ENCODE measurements around the gene TBC1D25.

The TBC1D25 gene, protein sequence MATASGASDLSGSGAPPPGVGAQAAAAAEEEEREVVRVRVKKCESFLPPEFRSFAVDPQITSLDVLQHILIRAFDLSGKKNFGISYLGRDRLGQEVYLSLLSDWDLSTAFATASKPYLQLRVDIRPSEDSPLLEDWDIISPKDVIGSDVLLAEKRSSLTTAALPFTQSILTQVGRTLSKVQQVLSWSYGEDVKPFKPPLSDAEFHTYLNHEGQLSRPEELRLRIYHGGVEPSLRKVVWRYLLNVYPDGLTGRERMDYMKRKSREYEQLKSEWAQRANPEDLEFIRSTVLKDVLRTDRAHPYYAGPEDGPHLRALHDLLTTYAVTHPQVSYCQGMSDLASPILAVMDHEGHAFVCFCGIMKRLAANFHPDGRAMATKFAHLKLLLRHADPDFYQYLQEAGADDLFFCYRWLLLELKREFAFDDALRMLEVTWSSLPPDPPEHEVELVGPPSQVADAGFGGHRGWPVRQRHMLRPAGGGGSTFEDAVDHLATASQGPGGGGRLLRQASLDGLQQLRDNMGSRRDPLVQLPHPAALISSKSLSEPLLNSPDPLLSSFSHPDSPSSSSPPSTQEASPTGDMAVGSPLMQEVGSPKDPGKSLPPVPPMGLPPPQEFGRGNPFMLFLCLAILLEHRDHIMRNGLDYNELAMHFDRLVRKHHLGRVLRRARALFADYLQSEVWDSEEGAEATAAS

DNA sequence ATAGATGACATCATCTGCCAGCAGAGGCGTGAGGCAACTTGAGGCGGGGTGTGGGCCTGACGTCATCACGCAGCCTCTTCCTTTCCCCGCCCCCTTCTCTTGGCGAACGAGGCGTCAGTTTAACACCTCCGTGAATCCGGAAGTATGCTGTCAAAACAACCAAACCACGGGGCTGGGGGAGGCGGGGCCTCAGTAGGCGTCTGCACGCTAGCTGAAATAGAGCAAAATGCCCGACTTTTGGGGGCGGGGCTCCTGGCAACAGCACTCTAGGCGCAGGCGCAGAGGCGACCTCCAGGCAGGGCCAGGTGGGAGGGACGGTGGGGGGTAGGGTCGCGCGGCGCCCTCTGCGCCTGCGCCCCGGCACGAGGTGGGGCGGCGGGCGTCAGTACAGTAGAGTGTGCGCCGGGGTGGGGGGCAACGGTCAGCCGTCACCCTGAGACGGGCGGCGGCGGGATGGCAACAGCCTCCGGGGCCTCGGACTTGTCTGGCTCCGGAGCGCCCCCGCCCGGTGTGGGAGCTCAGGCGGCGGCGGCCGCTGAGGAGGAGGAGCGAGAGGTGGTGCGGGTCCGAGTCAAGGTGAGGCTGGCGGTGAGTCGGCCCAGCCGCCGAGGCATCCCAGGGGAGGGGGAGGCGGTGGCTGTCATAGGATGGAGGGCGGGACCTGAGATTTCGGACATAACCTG is at the start of gene TBC1D25:
Gene TBC1D25, plus strand, starts transcription at position 370 of the 683 bp plus-strand sequence. Its CDS starts 84 bp downstream, at position 454.
- peak; percentile 88 to 98 (median 96) for DNase-seq

DNA sequence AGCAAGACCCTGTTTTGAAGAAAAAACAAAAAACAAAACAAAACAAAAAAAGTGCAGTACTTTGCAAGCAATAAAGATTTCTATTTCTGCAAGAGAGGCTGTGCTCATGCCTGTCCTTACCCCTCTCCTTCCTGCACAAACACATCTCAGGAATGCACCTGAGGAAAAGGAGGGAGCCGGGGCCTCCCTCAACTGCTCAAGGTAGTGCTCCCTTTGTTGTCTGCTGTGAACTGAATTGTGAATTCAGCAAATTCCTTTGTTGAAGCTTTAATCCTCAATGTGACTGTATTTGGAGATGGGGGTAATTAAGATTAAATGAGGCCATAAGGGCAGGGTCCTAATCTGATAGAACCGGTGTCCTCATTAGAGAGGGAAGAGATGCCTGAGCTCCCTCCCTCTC is 49.6 kb upstream of the TBC1D25 start:
- no peak for DNase-seq

DNA sequence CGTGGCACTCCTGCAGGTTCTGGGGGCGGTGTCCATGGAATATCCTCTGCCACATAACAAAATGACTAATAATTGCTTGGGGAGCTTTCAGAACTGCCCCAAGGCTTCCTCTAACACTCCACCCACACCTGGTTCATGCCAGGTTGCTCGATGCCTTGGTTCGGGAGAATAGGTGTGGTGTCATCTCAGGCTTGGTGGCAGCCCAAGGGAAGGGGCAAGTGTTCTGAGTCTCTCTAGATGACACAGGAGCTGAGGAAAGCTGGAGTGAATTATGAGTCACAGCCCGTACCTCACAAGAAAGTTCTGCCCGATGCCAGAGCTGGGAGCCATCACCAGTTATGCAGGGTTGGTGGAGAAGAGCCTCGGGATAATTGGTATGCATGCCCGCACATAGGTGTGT is 48.9 kb upstream of the TBC1D25 start:
- no peak for DNase-seq

DNA sequence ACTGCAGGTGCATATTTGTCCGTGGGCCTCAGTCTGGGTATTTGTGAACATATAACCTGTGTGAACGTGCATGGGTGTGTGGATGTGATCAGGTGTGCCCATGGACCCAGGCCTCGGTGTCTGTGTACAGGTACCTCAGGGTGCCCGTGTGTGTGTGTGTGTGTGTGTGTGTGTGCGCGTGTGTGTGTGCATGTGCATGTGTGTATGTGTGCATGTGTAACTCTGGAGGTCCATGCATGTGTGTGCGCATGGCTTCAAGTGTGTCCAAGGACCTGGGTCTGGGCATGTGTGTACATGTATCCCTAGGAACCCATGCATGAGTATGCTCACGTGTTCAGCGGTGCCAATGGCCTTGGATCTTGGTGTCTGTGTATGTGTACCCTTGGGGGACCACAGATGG is 47.7 kb upstream of the TBC1D25 start:
- no peak for DNase-seq

DNA sequence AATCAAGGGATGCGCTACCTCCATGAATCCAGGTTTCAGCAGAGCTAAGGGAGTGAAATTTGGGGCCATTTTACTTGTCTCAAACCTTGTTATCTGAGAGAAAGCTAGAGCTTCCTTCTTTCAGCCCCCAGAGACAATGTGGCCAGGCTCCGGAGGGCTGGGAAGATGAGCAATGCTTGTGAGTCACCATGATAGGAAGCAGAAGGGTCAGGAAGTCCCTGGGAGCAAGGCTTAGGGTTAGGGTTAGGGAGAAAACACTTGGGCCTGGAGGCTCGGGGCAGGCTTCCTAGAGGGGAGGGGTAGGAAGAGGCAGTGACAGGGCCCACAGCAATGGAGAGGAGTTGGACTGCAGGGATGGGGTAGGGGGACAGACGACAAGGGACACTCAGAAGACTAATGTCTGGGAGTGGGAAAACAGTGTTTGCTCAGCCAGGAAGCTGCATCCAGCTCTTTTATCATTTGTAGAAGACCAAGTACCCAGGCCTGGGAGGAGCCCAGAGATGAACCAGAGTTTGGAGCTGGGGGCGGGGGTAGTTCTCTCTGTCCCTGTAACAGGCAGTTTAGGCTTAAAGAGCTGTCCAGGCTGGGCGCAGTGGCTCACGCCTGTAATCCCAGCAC is 47.1 kb upstream of the TBC1D25 start:
- DNase-seq = no peak

DNA sequence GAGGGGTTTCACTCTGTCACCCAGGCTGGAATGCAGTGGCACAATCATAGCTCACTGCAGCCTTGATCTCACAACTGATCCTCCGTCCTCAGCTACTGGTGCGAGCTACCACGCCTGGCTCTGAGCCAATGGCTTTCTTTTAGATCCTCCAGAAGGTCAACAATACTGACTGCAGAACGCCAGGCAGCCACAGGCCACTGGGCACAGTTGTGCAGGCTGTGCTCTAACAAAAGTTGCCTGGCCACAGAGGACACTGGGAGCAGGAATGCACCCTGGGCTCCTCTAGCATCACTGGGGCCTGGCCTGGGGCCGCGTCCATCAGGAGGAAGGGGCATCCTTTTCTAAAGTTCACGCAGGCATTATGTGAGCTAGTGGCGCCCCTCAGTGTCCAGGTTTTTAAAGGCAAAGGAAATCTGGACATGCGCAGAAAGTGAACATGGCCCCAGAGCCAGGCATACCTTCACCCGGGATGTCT is 45.6 kb upstream of the TBC1D25 start:
- DNase-seq = no peak

DNA sequence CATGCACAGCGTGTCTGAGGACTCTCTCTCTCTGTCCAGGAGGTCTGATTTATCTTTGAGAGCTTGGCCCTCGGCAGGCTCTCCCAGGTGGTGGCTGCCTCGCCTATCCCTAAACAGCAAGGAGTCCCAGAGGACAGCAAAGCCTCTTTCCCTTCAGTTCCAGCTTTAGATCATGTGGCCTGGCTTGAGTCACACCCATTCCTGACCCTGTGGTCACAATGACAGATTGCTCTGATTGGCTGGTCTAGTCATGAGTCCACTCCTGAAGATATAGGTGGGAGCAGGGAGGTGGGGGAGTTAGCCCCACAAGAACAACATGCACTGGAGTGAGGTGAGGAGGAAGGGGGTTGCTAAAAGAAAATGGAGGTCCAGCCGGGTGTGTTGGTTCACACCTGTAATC is 42.9 kb upstream of the TBC1D25 start:
- DNase-seq = no peak

DNA sequence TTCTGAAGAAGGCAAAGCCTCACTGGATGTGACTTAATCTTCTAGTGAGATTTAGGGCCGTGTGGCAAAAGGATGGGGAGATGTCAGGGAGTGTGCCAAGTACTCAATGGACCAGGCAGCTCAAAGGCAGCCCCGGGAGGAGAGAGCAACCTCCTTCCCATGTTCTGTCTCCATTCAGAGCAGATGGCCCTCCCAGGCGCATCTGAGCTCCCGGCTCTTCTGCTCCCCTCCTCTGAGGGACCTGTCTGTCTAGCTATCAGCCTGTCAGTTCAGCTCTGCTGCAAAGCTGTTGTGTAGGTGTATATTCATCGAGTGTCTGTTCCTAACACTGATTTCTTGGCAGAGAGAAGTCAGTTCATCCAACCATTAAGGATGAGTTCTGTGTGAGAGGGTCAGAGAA is 41.6 kb upstream of the TBC1D25 start:
- DNase-seq = no peak

DNA sequence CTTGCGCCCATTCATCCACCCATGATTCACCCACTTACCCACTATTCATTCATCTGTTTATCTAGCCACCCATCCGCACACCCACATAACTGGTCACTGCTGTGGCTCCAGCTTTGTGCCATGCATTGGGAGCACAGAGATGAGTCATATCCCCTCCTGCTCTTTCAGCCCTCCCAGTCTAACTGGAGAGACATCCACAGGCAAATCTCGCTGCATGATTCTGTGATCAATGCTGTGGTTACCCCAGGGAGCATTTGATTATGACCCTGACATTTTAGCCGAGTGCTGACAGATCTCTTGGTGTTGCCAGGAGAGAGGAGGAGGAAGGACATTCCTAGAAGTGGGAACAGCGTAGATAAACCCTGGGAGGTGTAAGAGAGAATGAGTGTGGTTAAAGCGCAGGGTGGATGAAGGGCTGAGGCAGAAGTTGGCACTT is 41.1 kb upstream of the TBC1D25 start:
- no peak for DNase-seq

DNA sequence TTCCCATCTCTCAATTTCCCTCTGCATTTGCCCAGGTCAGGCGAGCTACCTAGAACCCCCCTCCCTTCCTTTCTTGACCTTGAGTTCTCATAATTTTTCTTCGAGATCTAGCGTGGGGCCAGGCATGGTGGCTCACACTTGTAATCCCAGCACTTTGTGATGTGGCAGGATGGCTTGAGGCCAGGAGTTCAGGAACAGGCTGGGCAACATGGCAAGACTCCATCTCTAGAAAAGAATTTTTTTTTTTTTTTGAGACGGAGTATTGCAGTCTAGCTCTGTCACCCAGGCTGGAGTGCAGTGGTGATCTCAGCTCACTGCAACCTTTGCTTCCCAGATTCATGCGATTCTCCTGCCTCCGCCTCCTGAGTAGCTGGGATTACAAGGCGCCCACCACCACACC is 35.3 kb upstream of the TBC1D25 start:
- no peak for DNase-seq

DNA sequence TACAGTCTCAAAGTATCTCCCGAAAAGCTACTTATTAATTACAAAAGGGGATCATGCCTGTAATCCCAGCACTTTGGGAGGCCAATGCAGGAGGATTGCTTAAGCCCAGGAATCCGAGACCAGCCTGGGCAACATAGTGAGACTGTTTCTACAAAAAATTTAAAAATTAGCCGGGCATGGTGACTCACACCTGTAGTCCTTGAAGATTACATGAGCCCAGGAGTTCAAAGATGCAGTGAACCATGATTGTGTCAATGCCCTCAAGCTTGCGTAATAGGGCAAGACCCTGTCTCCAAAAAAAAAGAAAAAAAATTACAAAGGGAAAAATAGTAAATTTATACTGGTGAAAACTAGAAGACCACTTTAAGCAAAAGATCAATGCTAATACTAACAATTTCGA is 34.0 kb upstream of the TBC1D25 start:
- DNase-seq = no peak

DNA sequence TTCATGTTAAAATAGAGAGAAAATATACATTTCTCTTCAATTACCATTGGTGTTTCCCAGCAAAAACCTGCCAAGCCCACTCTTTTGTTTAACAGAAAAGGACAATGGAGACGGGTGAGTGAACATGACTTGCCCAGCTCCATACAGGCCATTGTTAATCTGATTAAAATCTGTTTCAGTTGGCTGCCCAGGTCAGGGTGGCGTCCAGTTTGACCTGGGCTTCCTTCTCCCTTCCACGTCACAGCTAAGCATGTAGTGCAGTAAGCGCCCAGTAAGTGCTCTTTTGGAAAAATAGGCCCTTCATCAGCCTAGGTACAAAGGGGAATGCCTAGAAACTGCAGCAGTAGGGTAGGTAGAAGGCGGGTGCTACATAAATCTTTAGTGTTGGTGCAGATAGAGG is 32.3 kb upstream of the TBC1D25 start:
- no peak for DNase-seq

DNA sequence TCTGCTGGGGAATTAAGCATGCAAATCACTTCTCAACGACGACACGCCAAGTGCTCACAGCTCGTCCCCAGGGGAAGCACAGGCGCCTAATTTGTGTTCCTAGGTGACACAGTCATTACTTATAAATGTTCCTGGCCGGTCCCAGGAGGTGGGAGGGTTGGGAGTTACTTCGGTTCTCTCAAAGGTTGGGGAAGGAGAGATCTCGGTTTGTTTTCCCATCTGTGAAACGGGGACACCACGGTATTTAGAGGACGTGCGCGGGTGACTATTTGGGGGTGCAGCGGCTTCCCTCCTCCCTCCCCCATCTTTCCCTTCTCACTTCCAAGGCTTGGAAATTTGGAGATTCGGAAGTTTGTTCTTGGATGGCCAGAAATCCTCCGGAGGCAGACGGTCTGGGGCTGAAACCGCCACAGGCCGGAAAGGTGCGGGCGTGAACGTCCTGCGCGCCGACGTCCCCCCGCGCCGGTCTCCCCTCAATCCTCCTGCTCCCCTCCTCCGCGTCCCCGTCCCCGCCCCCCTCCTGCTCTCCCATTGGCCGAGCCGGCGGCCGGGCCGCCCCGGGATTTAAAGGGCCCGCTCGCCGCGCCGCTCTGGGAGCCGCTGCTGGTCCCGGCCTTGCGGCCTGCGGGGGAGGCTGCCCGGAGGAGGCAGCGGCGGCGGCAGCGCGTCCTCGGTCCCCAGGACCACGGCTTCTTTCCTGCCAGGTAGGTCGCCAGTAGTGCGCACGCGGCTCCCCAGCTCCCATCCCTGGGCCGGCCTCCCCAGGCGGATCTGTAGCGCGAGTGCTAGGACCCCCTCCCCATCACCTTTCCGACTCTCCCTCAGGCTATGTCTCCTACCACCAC is 30.9 kb upstream of the TBC1D25 start, which contains the start of gene PORCN:
Gene PORCN, plus strand, starts transcription at position 593 of the 845 bp plus-strand sequence. CDS start 829 bp downstream, outside the sequence.
- DNase-seq = peak; percentile 35 to 77 (median 64)

DNA sequence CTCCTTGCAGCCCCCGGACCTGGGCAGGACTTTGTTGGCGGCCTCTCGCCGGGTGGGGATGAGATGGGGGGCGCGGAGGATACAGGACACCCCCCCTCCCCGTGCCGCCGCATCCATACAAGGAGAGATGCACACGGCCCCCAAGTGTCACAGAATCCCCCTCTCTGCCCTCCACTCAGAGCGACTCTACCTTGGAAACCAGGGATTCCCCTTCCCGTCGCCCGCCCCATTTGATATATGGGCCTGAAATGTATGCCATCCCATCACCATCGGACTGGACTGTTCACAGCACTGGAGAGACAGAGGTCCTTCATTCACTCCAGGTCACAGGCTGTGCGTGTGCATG is 30.3 kb upstream of the TBC1D25 start:
- peak in 2 of 6 experiments; percentile 4 to 12 for DNase-seq

DNA sequence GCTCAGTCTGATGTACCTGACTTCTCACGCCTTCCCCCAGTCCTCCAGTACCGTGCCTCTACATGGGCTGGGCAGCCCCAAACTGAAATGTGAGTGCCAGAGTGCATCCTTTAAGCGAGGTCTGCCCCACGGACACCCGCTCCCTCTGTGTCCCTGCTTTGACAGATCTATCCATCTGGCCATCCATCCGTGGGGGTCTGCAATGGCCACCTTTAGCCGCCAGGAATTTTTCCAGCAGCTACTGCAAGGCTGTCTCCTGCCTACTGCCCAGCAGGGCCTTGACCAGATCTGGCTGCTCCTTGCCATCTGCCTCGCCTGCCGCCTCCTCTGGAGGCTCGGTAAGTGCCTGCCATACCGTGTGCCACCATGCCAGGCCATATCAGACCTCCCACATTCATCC is 29.9 kb upstream of the TBC1D25 start:
- no peak for DNase-seq

DNA sequence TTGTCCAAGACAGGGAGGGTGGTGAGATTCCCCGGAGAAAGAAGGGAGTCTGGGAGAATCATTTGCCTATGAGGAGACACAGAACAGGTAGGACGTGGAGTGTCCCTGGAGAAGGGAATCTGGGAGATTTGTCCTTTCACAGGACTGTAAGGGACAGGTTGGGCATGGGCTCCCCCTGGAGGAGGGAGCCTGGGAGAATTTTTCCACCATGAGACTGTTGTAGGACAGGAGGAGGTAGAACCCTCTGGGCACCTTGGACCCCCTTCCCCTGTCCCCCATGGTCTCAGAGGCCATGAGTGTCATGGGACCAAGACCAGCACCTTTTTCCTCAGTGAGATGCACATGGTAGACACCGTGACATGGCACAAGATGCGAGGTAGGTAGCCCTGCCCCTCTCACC is 28.0 kb upstream of the TBC1D25 start:
- no peak for DNase-seq

DNA sequence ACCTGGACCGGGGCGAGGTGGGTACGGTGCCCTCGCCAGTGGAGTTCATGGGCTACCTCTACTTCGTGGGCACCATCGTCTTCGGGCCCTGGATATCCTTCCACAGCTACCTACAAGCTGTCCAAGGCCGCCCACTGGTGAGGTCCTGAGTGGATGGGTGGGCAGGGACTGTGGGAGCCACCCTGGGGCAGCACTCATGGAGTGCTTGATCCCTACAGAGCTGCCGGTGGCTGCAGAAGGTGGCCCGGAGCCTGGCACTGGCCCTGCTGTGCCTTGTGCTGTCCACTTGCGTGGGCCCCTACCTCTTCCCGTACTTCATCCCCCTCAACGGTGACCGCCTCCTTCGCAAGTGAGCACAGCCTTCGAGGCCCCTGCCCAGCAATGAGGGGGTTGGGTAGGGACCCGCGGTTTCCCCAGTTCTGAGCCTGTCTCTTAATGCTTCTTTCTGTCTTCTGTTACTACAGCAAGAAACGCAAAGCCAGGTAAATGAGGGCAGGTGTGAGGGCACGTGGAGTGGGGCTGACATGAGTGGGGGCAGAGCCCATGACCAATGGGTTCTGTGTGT is 27.1 kb upstream of the TBC1D25 start:
- no peak for DNase-seq

DNA sequence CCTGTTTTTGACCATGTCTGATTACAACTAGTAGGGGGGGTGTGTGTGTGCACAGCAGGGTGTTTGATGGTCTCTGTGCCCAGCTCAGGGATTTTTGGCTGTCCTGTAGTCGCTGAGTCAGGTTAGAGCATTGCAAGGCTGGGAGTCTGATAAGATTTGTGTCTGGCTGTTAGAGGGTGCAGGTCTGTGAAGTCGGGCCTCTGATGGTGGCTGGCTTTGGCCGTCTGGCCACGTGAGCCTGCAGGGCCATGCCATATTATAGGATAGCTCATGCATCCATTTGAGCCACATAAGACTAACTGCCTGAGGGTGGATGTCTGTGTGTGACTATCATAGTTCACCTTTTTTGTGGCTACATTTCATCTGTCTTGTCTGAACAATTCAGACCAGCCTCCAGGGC is 25.8 kb upstream of the TBC1D25 start:
- no peak for DNase-seq

DNA sequence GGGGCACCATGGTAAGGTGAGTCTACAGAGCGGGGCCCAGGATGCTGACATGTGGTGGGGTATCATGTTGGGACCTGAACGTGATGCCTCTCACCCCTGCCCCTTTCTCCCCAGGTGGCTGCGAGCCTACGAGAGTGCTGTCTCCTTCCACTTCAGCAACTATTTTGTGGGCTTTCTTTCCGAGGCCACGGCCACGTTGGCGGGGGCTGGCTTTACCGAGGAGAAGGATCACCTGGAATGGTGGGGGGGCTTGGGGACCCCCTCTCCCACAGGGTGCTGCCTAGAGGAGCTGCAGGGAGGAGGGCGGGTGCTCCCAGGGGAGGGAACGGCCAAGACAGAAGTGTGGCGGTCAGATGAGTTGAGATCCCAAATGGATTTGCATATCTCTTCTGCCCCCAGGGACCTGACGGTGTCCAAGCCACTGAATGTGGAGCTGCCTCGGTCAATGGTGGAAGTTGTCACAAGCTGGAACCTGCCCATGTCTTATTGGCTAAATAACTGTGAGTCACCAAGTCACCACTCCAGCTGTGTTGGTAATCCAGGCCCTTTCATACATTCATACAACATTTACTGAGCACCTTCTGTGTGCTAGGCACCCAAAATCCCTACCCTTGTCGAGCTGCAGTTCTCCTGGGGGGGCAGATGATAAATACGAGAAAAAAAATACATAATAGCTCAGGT is 25.2 kb upstream of the TBC1D25 start:
- no peak for DNase-seq

DNA sequence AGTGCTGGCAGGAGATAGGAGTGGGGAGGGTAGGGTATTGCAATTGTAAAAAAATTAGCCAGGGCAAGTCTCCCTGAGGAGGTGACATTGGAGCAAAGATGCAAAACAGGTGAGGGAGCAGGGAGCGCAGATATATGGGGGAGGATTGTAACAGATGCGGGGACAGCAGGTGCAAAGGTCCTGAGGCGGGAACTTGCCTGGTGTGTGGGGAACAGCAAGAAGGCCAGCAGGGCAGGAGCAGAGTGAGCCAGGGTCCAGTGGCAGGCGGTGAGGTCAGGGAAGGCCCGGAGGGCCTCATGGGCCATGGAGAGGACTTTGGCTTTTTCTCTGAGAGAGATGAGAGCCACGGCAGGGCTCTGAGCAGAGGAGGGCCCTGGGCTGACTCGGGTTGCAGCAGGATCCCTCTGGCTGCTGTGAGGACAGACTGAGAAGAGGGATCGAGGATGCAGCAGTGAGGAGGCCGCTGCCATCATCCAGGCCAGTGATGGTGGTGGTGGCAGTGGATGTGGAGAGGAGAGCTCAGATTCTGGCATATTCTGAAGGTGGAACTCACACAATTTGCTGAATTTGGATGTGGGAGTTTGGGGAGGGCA is 24.6 kb upstream of the TBC1D25 start:
- no peak for DNase-seq

DNA sequence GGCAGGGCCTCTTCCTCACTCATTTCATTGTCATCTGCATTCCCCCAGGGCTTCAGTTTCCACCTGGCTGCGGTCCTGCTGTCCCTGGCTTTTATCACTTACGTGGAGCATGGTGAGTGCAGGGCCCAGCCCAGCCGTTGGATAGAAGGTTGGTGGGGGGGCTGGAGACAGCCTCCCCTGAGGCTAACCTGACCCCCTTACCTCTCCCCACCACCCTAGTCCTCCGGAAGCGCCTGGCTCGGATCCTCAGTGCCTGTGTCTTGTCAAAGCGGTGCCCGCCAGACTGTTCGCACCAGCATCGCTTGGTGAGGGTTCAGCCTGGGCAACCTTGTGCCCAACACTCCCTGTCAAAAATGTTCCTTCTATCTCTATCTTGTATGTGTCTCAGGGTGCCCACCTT is 23.7 kb upstream of the TBC1D25 start:
- DNase-seq = no peak
